SU-DHL-6 (cell line): ENCODE results near the gene PRR36.

Source experiments
- EZH2phosphoT487 ChIP-seq: fragments of 200-600 bp; sonication (generic), shearing (Covaris generic); conservative IDR thresholded peaks from 2 replicates; pipeline ENCODE4 v1.6.1; 2018; ENCODE audit warnings: mild to moderate bottlenecking, antibody characterized with exemption, low read length, moderate library complexity, mixed read lengths
- TF ChIP-seq, protein P1 (sequence below): fragments of 200-600 bp; sonication (generic); IDR thresholded peaks from one replicate; pipeline ENCODE4 v1.5.1; 2017; ENCODE audit warnings: antibody characterized with exemption, mild to moderate bottlenecking, low read length, moderate library complexity; ENCODE audit not compliant: insufficient read depth, poor library complexity, severe bottlenecking

DNA sequence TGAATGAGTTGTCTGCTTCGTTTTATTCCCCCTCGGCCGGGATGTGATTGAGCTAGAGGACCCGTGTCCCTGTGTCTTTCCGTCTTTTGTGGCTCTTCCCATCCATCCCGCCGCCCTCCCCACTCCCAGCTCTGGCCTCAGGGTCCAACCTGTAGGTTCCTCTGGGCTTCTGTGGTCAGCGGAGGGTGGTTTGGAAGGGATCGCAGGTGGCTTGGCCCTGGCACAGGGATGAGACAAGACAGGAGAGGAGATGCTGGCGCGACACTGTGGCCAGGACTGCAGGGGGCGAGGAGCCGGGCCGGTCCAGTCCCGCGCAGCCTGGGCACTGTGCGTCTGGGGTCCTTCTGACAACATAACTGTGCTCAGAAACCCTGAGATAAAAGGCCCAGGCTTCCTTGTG, 42.2 kb downstream of the PRR36 start:
- TF ChIP-seq, protein P1, sequence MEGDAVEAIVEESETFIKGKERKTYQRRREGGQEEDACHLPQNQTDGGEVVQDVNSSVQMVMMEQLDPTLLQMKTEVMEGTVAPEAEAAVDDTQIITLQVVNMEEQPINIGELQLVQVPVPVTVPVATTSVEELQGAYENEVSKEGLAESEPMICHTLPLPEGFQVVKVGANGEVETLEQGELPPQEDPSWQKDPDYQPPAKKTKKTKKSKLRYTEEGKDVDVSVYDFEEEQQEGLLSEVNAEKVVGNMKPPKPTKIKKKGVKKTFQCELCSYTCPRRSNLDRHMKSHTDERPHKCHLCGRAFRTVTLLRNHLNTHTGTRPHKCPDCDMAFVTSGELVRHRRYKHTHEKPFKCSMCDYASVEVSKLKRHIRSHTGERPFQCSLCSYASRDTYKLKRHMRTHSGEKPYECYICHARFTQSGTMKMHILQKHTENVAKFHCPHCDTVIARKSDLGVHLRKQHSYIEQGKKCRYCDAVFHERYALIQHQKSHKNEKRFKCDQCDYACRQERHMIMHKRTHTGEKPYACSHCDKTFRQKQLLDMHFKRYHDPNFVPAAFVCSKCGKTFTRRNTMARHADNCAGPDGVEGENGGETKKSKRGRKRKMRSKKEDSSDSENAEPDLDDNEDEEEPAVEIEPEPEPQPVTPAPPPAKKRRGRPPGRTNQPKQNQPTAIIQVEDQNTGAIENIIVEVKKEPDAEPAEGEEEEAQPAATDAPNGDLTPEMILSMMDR, result no peak
- TF ChIP-seq EZH2phosphoT487, result no peak
